Kidney glomerular epithelial cell (primary cell): ENCODE measurements around the gene PDE9A.

ENCODE experiments used
- DNase-seq: peaks from one replicate; lab custom pipeline; 2025; lab: John Stamatoyannopoulos, UW

Gene PDE9A

DNA sequence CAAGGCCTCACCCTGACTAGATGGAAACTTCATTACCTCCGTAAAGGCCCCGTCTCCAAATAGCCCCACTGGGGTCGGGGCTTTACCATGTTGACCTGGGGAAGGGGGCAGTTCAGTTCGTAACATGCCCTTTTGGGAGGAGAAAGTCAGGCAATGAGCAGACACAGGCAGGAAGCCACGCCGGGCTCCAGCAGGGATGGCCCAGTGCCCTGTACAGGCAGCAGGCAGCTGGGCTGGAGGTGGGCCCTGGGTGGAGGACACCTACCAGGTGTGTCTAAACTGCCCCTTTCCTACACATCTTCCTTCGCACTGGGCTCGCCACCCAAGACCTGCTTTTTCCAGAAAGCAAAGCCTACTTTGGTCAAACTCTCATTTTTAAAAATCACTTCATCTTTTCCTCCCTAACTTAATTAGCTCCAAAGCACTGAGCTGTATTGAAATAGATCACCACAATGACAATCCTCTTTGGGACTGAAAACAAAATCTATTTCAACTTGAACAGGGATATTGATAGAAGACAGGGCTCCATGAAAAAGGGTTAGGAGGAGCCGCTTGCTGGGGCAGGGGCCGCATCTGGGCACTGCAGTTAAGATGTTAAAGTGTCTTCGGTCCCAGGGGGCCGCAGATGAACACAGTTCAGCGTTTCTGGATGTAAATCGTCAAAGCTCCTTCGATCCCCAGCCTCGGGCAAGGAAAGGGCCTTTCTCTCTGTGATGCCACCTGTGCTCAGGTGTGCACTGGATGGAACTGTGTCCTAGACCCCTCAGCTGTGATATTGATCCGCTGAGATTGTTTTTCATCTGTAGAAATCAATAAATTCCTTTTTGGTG is 104.6 kb downstream of the PDE9A start:
- no peak for DNase-seq

DNA sequence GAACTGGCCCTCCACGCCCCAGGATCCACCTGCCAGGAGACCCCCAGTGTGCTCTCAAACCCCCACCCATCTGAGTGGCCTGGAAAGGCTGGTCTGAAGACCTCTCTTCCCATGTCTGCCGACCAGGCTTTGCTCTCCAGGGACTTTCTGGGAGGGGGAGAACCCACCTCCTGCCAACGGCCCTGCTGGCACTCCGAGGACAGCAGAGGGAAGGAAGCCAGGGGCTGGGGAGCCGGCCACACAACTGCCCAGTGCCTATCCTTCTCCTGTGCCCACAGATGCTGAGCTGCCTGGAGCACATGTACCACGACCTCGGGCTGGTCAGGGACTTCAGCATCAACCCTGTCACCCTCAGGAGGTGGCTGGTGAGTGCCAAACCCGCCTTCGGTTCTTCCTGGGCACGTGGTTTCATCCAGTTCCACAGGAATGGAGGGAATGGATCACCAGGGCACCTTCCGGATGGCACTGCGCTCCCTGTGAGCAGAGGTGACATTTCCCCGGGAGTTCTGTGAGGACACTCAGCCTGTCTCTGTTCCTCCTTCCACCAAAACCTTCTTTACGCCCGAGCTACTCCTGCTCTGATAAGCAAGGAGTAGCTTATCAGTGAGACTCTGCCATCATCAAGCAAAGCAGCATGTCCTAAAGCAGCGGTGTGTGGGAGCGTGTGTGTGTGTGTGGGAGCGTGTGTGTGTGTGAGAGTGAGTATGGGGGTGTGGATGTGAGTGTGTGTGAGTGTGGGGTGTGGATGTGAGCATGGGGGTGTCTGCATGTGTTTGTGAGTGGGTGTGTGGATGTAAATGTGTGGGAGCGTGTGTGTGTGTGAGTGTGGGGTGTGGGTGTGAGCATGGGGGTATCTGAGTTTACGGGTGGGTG is 105.5 kb downstream of the PDE9A start:
- DNase-seq = no peak

DNA sequence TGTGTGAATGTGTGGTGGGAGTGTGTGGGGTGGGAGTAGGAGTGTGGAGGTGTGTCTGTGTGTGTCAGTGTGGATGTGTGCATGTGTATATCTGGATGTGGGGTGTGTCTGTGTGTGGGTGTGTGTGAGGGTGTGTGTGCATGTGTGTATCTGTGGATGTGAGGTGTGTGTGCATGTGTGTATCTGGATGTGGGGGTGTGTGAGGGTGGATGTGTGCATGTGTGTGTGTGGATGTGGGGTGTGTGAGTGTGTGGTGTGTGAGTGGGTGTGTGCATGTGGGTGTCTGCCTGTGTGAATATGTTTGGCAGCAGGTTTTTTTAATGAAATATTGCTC is 106.1 kb downstream of the PDE9A start:
- DNase-seq = no peak

DNA sequence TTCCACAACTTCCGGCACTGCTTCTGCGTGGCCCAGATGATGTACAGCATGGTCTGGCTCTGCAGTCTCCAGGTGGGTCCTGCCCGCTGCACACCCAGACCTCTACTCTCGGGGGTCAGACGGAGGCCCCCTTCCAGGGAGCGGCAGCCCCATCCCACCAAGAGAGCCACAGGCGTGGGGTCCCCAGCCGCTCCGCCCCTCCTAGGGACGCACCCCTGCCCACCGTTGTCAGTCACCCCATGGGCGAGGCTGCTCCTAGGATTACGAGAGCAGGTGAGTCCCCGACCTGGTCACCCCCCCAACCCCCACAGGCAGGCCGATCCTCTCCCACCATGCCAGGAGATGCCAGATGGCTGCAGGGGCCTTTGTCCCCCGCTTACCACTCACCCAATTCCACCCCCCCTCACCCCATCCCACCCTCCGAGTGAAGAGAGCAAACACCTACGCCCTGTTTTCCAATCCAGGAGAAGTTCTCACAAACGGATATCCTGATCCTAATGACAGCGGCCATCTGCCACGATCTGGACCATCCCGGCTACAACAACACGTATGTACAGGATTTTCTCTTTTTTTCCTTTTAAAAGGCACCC is 107.0 kb downstream of the PDE9A start:
- DNase-seq = no peak

GRCh38 chr21:42760951-42761751 is 107.7 kb downstream of the PDE9A start:
- no peak for DNase-seq

DNA sequence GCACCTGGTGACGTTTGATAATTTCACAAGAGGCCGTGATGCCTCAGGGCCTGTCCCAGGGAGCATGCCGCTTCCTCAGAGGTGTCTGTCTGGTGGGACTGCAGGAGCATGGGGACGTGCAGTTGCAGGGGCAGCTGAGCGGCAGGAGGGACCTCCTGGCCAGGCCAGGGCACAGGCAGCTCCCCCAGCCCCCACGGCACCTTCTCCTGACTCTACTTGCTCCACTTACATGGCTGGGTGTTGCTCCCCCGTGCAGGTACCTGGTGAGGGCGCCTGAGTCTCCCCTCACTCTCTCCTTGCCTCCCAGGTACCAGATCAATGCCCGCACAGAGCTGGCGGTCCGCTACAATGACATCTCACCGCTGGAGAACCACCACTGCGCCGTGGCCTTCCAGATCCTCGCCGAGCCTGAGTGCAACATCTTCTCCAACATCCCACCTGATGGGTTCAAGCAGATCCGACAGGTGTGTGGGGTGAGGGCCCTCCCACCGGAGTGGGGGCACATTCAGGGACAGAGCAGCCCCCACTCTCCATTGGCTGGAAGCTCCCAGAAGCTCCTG is 108.4 kb downstream of the PDE9A start:
- no peak for DNase-seq

DNA sequence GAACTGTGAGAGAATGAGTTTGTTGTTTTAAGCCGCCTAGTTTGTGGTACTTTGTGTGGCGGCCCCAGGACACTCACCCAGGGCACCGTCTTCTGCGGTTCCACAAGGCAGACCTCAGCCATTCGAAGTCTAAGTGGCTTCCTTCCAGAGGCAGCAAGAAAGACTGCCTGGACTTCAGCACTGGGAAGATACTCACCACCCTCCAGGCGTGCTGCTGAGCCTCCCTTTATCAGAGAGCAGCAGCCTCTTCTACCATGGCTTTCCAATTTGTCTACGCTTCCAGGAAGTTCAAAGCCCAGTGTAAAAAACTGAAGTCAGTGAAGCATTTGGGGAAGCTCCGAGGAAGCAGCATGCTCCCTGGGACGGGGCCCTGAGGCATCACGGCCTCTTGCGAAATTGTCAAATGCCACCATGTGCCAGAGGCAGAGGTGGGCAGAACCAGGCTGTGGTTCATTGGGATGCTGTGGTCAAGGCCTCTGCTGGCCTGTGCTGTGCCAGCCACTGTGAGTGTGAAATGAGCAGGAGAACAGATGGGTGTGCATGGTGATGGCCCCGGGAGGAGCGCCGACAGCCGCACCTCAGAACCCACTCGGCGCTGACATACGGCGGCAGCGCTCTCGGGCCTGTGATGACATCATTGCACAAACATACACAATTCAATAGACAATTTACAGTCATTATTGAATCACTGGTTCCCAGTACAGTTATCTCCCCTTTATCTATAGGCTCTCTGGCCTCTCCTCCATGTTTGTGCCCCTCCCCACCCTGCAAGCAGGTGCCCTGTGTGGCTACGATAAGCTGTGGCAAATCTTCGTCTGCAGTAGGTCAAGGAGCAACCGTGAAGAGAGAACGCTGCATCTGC is 110.4 kb downstream of the PDE9A start:
- no peak for DNase-seq

- no peak for DNase-seq
Observed at GRCh38 chr21:42764443-42764760, 111.0 kb downstream of the PDE9A start.

DNA sequence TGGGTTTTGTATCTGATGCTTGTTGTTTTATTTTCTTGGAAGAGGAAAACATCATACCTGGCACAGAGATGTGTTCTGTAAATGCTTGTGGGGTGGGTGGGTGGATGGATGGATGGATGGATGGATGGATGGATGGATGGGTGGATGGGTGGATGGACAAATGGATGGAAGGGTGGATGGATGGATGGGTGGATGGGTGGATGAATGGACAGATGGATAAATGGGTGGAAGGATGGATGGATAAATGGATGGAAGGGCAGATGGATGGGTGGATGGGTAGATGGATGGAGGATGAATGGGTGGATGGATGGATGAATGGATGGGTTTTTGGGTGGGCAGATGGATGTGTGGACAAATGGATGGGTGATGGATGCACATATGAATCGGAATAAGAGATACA is 111.5 kb downstream of the PDE9A start:
- no peak for DNase-seq

- DNase-seq = no peak
Observed at GRCh38 chr21:42765656-42766055, 112.2 kb downstream of the PDE9A start.

GRCh38 chr21:42766739-42767560 is 113.5 kb downstream of the PDE9A start:
- no peak for DNase-seq

GRCh38 chr21:42767561-42767835 is 114.1 kb downstream of the PDE9A start:
- no peak for DNase-seq

DNA sequence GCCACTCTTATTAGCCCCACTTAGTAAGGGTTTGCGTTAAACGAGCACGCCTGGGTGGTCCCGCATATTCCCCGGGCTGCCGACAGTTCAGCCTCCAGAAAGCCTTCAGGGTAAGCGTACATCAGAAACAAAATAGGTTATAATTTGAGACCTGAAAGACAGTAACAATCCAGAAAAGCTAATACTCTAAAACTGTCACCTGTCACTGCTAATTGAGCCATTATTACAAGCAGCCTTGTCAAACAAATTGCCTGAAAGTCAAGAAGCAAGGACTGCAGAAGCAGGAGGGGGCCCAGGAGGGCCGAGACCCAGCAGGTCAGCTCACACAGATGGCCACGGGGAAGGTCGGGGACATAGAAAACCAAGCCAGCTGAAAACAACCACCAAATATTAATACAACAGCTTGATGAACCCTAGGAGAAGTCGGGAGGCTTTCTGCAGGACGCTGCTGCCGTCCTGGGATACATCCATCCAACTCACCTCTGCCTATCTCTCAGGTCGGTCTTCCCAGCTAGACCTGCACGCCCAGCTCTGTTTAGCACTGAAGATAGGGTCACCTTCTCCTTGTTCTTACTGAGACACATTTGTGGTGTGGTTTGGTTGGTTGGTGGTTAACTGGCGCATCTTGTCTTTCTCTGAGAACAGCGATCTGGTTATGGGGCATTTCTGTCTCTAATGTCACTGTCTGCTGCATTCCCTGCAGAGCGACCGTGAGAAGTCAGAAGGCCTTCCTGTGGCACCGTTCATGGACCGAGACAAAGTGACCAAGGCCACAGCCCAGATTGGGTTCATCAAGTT is 115.1 kb downstream of the PDE9A start:
- no peak for DNase-seq

GRCh38 chr21:42769183-42769819 is 115.9 kb downstream of the PDE9A start:
- no peak for DNase-seq

DNA sequence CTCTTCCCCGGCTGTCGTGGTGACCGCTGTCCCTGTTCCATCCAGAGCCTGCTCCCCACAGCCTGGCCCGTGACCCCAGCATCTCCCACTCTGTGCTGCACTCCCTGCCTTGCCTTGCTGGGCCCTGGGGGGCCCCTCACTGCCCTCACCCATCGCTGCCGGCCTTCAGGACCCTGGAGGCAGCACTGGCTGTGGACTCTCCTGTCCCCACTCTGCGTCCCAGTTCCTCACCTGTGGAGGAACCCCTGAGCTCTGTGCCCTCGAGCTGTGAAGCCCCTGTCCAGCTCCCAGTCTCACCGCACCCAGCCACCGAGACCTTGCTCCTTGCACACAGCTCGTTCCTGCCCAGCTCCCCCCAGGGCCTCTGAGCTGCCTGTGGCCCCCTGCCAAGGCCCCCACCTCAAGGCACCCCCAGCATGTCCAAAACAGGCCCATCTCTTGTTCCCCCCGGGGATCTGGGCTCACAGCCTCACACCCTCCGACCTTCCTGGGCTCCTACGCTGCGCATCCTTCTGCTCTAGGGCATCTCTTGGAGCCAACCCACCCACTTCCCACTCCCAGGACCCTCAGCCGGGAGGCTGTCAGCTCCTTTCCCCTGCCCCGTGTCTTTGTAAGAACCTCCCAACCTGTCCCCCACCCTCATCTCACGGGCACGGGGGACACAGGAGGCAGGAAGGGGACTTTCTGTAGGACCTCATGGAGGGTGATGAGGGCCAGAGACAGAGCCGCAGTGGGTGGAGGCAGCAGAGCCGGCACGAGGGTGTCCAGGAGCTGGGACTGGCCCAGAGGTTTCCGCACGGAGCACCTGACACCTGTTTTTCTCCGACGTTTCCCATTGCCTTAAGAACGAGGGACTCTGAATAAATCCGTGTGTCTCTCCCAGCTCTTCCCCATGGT is 116.6 kb downstream of the PDE9A start:
- no peak for DNase-seq

DNA sequence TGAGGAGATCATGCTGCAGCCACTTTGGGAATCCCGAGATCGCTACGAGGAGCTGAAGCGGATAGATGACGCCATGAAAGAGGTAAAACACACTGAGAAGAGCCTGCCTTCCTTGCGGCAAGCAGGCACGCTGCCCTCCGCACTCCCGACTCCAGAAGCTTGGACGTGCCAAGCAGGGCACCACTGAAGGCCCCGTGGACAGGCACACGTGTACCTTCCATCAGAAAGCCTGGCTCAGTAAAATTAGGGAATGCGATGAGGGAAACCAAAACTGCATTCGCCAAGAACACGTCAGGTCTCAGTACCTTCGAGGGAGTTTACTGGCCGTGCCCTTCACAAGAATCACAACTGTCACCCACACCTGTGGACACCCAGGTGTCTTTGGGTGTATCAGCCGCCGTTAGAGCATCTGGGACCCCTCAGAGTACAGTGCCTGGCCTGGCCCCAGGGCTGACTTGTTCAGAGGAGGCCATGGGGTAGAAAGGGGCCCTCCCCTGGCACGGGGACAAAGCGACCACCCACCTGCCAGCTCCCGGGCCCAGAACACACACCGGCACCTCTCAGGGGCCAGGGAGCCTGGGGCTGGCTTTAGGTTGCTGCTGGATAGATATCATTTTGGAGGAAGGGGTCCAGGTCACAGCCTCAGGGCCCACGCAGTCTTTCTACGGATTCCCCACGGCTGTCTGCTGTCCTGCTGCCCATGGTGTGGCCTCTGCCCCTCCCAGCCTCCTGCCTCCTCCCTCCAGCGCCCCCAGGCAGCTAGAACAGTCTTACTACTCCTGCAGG is 117.5 kb downstream of the PDE9A start:
- no peak for DNase-seq

DNA sequence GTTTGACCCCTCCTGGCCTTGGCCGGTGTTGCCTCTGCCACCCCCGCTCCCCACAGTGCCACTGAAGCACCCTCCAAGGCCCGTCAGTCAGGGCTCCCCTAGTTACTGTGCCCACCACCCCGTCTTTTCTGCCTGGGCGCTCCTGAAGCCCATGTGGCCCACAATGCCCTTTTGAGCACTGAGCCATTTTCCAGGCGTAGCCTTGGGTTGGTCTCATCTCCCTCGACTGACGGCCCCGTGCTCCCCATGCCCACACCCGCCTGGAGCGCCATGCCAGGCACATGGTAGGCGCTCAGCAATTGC is 118.0 kb downstream of the PDE9A start:
- DNase-seq = no peak
